SHP77 (cell line): Measurements from ENCODE around the gene NOVA2.
"Not testable (repeated sequence)": the region's sequence is repeated elsewhere in the genome, so short reads cannot be mapped to it uniquely, and the experiment has no call there.

Source experiments
- DNase-seq, 2 experiments: peaks; one replicate each; lab custom pipeline; 2025; lab: John Stamatoyannopoulos, UW

Gene NOVA2

DNA sequence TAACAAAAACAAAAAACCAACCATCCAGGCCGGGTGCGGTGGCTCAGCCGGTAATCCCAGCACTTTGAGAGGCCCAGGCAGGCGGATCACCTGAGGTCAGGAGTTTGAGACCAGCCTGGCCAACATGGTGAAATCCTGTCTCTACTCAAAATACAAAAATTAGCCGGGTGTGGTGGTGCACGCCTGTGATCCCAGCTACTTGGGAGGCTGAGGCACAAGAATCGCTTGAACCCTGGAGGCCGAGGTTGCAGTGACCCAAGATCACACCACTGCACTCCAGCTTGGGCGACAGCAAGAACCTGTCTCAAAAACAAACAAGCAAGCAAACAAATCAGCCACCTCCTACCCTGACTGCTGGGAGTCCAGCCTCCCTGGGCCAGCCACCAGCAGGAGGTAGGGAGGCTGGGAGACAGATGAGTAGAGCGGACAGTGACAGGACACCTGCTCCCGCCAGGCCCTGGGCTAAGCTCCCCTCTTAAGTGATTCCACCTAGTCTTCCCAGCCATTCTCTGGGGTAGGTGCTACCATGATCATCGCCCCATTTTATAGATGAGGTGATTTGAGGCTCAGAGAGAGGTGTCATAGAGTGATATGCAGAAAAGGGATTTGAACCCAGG lies 77.6 kb downstream of the NOVA2 start:
- not testable (repeated sequence) for DNase-seq

DNA sequence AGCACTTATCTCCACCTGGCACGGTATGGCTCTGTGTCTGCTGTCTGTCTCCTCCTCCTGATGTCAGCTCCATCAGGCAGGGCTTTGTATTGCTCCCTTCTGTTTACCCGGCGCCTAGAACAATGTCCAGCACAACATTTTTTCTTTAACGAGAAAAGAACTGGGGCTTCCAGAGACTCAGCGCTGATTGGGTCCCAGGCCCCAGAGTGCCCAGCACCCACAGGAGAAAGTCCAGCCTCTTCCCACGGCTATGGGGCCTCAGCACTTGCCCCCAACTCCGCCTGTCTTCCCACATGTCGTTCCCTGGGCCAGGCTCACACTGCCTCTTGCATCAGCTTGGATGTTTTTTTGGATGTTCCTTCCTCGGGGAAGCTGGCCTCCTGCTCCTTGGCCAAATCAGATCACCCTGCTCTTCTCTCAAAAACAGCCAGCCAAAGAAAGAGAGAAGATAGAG lies 78.1 kb downstream of the NOVA2 start:
- DNase-seq = no peak

GRCh38 chr19:45890877-45891276 lies 82.8 kb downstream of the NOVA2 start:
- DNase-seq = no peak

DNA sequence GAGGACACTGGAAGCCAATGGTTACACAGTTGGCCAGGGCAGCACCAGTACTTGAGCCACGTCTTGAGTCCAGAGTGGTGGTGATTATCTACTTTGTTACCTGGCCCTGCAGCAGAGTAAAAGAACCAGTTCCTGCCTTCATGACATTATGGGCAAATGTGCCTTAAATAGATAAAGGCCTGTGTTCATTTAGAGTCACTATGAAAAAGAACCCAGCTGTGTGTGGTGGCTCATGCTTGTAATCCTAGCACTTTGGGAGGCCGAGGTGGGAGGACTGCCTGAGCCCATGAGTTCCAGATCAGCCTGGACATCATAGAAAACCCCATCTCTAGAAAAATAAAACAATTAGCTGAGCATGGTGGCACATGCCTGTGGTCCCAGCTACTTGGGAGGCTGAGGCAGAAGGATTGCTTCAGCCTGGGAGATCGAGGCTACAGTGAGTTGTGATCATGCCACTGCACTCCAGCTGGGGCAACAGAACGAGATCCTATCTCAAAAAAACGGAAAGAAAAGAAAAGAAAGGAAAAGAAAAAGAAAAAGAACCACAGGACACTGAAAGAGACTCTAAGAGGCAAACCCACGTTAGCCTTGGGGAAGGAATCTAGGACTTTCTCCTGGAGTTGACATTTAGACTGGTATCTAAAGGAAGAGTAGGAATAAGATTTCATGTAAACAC lies 84.3 kb downstream of the NOVA2 start:
- DNase-seq = no peak

GRCh38 chr19:45887200-45887710 lies 86.4 kb downstream of the NOVA2 start:
- peak in 1 of 2 experiments; percentile 47 for DNase-seq

DNA sequence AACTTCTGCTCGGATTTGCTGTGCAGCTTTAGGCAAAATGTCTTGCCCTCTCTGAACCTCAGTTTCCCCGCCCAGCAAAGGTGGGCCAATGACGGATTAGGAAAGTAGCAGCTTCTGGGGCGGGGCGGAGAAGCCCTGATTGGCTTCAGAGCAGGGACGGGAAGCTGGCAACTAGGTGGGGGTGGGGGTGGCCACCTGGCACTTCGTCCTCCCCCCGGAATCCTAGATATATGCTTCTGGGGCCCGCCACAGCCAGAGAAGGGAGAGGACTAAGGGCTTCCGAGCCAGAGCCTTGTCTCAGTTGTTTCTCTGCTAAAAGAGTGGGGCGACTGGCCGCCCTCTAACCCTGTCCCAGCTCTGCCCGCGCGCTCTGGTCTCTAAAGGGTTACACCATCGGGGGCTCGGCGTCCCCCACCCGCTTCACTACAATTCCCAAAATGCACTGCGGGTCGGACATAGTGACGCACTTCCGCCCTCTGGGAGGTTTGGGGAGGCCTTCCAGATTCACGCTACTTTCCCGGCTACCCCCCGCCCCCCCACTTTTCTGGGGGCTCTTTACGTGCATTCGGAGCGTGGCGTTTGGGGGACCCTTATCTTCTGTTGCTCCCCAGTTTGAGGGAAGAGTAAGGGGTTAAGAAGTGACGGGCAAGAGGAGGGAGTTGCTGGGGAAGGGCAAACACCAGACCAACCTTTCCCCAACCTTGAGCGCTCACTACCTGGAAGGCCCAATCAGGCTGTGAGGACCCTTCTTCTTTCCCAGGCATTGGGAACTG lies 87.1 kb downstream of the NOVA2 start:
- peak; percentile 86 to 89 for DNase-seq

DNA sequence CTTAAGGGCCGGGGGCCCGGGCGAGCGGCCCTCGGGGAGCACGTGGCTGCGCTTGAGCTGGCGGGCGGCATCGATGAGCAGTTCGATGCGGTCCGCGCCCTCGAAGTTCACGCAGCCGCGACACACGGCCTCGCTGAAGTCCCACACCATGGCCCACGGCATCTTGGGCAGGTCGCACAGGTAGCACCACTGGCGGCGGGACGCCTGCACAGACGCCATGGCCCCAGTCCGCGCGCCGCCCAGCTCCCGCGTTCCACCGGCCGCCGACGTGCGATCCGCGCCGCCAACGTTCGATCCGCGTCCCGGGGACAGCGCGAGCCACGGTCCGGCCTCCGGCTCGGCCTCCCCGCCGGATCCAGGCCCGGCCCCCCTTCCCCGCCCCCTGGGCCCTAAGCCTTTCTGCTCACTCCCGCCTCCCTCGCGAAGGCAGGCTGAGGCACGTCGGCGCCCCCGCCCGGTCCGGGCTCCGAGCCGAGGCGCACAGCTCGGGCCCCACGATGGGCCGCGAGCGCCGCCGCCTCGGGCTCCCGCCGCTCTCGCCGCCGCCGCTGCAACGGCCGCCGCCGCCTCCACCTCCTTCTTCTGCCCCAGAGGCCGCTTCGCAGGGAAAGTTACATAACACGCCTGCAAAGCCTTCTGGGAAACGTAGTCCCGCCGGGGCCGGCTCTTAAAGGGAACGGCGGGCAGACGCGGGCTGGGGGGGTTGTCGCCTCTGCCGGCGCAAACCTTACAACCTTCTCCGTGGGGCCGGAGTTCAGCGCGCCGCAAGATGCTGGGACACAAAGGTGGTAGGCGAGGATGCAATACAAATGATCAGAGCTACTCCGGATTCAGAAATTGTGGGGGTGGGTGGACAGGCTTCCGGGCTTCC lies 87.9 kb downstream of the NOVA2 start, which contains the start of gene IRF2BP1:
TSS of gene IRF2BP1 (minus strand) at position 586 of the 871 bp plus-strand sequence. CDS start at position 219, 367 bp downstream.
- peak; percentile 64 to 88 for DNase-seq

- DNase-seq = peak in 1 of 2 experiments; percentile 18
Measured at GRCh38 chr19:45884682-45885555, 88.7 kb downstream of the NOVA2 start.

DNA sequence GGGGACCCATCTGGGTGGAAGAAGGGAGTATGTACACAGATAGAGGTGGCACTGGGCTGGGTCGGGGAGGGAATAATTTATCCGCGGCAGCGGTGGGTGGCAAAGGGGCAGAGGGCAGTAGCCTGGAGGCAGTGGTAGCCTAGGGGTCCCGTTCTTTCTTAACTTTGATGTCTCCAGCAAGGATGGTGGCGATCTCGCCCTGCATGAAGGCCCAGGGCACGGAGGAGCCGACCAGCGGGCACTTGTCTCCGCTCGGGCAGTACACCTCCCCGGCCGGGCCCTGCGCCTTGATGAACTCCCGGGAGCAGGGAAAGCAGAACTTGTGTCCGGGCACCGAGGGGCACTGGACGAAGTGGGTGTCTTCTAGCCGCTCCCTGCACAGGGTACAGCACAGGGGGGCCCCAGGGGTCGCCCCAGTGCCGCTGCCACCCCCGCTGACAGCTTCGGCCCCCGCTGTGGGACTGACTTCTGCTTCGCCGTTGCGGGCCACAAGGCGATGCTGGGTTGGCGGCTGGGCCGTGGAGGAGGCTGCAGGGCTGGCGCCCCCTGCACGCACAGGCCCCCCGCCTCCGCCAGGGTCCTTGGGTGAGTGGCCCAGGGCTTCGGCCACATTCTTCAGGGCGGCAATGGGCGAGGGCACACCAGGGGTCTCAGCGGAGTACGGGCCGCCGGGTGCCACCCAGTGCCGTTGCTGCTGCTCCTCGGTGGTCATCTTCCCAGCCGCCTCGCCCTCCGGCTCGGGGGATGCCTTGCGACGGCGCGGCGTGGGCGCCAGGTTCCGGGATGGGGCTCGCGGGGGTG lies 89.6 kb downstream of the NOVA2 start:
- DNase-seq = no peak
